Sigmoid colon (tissue), 3 donors: ENCODE results near the gene MYCBPAP.

Experiments
- POLR2A ChIP-seq, 2 donors: fragments of 450-650 bp; IDR thresholded peaks; one replicate each; pipeline ENCODE4 v1.6.1; 2016; ENCODE audit warnings: antibody characterized with exemption in 2 of 2, mild to moderate bottlenecking in 2 of 2, moderate library complexity in 2 of 2
- TF ChIP-seq, protein P1 (sequence below), 4 experiments: fragments of 450-650 bp in 3 of 4; fragments of 200-600 bp in 1 of 4; IDR thresholded peaks; one replicate each; pipeline ENCODE4 v1.5.1; 2016 to 2019; ENCODE audit warnings: antibody characterized with exemption in 4 of 4, mild to moderate bottlenecking in 3 of 4, moderate library complexity in 2 of 4

DNA sequence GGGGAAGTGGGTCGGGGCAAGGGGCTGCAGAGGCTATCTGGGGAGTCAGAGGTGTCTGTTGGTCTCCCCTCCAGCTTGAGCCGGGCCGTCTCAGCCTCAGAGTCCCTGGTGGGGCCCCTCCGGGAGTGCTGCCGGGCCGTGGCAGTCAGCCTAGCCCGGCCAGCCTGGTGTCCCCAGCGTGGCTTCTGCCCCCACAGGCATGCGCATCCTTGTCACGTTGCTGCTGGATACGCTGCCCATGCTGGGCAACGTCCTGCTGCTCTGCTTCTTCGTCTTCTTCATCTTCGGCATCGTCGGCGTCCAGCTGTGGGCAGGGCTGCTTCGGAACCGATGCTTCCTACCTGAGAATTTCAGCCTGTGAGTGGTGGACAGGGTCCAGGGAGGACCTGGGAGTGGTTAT is 63.4 kb downstream of the MYCBPAP start:
- TF ChIP-seq, protein P1, sequence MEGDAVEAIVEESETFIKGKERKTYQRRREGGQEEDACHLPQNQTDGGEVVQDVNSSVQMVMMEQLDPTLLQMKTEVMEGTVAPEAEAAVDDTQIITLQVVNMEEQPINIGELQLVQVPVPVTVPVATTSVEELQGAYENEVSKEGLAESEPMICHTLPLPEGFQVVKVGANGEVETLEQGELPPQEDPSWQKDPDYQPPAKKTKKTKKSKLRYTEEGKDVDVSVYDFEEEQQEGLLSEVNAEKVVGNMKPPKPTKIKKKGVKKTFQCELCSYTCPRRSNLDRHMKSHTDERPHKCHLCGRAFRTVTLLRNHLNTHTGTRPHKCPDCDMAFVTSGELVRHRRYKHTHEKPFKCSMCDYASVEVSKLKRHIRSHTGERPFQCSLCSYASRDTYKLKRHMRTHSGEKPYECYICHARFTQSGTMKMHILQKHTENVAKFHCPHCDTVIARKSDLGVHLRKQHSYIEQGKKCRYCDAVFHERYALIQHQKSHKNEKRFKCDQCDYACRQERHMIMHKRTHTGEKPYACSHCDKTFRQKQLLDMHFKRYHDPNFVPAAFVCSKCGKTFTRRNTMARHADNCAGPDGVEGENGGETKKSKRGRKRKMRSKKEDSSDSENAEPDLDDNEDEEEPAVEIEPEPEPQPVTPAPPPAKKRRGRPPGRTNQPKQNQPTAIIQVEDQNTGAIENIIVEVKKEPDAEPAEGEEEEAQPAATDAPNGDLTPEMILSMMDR (IDR thresholded peaks at IDR 0.05), result no peak
- no peak for TF ChIP-seq POLR2A (IDR thresholded peaks at IDR 0.05)
